Erythroblast (primary cell): ENCODE measurements around the gene ACBD5.
A peak's percentile ranks its signal among the peaks of the same experiment; 100 is the strongest.
"Not testable (repeated sequence)": the region's sequence is repeated elsewhere in the genome, so short reads cannot be mapped to it uniquely, and the experiment has no call there.

Experiments used
- DNase-seq, 2 experiments: peaks; one replicate each; lab custom pipeline; 2025; lab: John Stamatoyannopoulos, UW
- GATA1 ChIP-seq: IDR thresholded peaks from 2 replicates; pipeline ENCODE4 v1.6.1; 2011; ENCODE audit warnings: low read depth, mild to moderate bottlenecking, control low read depth, low read length, moderate library complexity
- POLR2A ChIP-seq: IDR thresholded peaks from 2 replicates; pipeline ENCODE4 v1.6.1; 2011; ENCODE audit warnings: mild to moderate bottlenecking, low read length

ACBD5 gene

DNA sequence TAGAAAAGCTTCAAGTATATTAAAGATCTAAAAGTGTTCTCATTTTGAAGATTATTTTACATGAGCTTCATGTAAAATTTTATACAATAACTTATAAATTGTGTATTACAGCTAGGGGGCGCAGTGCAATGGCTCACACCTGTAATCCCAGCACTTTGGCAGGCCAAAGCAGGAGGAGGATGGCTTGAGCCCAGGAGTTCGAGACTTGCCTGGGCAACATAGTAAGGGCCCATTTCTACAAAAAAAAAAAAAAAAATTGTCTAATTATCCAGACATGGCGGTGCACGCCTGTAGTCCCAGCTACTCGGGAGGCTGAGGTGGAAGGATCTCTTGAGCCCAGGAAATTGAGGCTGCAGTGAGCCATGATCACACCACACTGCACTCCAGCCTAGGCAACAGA, 16.6 kb downstream of the ACBD5 start:
- TF ChIP-seq POLR2A (no peak), GATA1 (no peak)
- DNase-seq, result peak; percentile 49 to 71

DNA sequence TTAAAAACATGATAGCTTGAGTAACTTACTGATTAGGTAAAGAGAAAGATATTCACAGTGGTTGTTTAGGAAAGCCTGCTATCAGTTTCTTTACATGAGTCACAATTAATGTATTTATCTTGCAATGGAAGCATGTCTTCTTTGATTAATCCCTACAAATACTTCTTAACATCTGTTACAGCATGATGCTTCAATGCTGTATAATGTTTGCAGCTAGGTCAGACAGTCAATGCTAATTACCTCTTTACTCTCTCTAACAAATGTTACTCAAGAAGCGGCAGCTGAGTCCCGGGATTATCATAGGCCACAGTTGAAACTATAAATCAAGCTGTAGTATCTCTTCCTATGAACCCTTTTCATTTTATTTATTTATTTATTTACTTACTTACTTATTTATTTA, 33.2 kb downstream of the ACBD5 start:
- TF ChIP-seq POLR2A (no peak), GATA1 (no peak)
- DNase-seq, result no peak

DNA sequence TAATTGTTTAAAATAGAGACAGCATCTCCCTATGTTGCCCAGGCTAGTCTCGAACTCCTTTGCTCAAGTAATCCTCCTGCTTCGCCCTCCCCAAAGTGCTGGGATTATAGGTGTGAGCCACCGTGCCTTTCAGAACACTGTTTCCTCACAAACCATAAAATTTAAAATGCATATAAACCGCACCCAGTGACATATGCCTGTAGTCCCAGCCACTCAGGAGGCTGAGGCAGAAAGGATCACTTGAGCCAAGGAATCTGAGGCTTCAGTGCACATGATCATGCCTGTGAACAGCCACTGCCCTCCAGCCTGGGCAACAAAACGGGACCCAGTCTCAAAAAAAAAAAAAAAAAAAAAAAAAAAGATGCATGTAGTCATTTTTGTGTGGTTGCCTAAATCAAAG, 36.8 kb downstream of the ACBD5 start:
- DNase-seq, result no peak
- TF ChIP-seq GATA1, result no peak
- TF ChIP-seq POLR2A, result no peak

DNA sequence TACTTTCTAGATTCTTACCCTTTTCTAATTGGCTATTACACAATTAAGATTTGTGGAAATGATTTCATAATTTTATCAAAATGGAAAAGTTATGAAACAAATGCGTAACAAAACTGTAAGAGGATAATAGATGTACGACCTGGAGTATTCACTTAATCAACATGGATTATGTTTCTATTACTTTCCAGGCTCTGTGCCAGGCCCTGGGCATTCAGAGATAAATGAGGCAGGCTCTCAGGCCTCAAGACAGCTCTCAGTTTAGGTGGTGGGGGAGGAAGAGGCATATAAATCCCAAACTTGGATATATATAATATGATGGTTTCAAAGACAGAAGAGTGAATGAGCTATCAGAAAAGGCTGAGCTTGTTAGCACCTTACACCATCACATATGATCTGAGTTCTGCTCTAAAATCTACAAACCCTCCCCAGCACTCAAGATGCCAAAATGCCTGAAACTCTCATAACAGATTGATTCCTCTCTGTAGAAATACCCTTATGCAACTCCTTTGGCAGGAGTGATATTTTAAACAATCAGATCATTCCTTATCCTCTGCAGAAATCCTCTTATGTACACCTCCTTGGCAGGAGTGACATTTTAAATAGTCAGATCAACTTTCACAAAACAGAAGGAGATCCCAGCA, 42.5 kb downstream of the ACBD5 start:
- no peak for DNase-seq

DNA sequence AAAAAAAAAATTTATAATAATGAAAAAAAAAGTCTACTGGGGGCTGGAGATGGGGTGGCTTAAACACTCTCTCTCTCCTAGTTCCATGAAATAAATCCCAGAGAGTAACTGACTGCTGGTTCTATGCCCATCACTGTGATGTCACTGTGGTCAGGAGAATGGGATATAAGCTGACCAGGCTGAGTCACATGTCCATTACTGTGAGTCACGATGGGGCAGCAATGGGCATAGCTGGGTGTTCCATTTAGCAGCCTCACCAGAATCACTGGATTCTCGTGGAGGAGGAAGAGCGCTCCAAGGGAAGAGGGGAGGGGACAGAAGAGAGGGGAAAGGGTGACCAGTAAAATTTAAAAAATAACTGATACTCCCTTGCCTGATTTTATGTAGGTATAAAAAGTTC, 48.3 kb downstream of the ACBD5 start:
- no peak for DNase-seq
- no peak for TF ChIP-seq GATA1
- no peak for TF ChIP-seq POLR2A

More for the DNA sequence above, 42.5 kb downstream of the ACBD5 start:
- TF ChIP-seq POLR2A, result no peak
- no peak for TF ChIP-seq GATA1

DNA sequence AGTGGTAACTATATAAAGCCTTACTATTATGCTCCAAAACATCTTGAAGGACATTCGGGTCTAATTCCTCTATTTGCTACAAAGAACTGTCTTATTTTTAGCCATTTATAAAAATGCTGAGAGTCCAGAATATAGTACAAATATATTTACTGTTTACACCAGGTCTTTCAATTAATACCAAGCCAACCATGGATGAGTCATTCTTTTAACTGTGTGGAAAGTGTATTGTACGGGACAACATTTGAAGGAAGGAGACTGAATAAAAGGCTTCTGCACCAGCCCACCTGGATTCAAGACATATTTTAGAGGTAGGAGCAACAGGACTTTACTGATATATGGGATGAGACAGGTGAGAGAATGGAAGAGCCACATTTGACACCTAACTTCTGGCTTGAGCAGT, 50.1 kb downstream of the ACBD5 start:
- TF ChIP-seq POLR2A, result no peak
- no peak for TF ChIP-seq GATA1

DNA sequence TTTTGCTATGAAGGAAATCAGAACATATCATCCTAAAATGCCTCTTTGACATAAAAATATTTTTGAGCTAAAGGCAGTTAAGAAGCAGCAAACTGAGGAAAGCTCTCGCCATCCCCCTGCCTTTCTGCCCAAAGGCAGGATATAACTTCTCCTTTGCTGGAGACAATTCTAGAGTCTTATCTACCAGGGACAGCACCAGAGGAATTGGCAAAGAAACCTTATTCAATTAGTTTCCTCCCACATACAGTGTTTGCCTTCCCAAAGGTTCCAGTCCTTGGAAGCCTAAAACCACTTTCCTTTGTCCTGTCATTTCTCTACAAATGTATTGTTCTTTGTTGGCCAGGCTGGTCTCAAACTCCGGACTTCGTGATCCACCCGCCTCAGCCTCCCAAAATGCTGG, 51.7 kb downstream of the ACBD5 start:
- TF ChIP-seq GATA1 (no peak), POLR2A (no peak)
- no peak for DNase-seq

More for the DNA sequence above, 50.1 kb downstream of the ACBD5 start:
- DNase-seq, result no peak

DNA sequence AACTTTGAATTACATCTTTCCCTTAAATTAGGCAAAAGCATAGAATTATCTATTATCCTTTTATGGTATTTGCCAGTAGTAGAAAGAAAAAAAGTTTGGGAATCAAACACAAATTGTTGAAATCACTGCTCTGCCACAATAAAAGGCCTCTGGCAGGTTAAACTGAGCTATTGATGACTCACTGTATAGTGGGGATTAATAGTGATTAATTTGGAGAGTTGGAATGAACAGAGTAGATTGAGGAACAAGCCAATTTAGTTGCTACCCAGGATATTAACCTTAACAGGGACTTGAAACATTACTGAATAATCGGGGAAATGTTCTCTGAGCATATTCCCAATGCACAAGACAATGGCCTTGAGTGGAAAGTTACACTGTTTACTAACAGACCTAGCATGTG, 52.3 kb downstream of the ACBD5 start:
- DNase-seq, result no peak

DNA sequence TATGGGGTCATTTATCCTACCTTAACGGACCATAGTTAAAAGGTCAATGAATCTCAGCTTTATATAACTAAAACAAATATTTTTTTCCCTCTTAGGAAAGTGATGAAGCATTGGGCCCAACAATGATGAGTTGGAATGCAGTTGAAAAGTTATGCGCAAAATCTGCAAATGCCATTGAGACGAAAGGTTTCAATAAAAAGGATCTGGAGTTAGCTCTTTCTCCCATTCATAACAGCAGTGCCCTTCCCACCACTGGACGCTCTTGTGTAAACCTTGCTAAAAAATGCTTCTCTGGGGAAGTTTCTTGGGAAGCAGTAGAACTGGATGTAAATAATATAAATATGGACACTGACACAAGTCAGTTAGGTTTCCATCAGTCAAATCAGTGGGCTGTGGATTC, 70.7 kb downstream of the ACBD5 start:
- no peak for DNase-seq
- TF ChIP-seq POLR2A, result no peak
- TF ChIP-seq GATA1, result no peak

More for the DNA sequence above, 52.3 kb downstream of the ACBD5 start:
- TF ChIP-seq GATA1 (no peak), POLR2A (no peak)

DNA sequence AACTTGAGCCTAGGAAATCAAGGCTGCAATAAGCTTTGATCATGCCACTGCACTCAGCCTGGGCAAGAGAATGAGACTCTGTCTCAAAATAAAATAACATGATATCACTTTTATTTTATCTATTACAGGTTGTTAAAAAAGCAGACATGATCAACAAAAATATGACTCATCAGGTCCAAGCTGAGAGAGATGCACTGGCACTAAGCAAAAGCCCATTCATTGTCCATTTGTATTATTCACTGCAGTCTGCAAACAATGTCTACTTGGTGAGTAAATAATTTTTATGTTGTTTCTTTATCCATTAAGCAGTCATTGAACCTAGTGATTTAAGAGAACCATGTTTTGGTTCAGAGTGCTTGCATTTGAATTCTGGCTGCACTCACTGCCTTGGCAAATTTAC, 82.2 kb downstream of the ACBD5 start:
- DNase-seq, result no peak
- TF ChIP-seq GATA1 (no peak), POLR2A (no peak)

DNA sequence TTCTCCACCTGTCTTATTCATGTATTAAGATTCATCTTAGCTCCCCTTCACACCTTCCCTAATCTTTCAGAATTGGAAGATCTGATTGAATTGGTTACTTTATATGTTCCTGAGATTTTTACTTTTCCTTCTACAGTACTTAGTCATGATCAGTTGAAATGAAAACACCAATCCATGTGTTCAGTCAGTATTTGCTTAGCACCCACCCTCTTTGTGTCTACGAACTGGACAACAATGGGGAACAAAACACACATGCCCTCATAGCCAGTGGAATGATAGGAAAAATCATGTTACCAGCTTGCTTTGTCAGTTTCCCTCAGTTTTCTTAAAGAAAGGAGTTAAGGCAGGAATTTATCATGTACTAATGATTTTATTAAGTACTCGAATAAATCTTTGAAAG, 83.4 kb downstream of the ACBD5 start:
- no peak for TF ChIP-seq POLR2A
- TF ChIP-seq GATA1, result no peak
- no peak for DNase-seq

DNA sequence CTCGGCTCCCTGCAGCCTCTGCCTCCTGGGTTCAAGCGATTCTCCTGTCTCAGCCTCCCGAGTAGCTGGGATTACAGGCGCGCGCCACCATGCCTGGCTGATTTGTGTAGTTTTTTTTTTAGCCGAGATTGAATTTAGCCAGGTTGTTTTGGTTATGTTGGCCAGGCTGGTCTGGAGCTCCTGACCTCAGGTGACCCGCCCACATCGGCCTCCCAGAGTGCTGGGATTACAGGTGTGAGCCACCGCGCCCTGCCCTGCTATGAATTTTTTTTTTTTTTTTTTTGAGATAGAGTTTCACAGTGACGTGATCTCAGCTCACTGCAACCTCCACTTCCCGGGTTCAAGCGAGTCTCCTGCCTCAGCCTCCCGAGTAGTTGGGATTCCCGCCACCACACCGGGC, 84.0 kb downstream of the ACBD5 start:
- not testable (repeated sequence) for DNase-seq

DNA sequence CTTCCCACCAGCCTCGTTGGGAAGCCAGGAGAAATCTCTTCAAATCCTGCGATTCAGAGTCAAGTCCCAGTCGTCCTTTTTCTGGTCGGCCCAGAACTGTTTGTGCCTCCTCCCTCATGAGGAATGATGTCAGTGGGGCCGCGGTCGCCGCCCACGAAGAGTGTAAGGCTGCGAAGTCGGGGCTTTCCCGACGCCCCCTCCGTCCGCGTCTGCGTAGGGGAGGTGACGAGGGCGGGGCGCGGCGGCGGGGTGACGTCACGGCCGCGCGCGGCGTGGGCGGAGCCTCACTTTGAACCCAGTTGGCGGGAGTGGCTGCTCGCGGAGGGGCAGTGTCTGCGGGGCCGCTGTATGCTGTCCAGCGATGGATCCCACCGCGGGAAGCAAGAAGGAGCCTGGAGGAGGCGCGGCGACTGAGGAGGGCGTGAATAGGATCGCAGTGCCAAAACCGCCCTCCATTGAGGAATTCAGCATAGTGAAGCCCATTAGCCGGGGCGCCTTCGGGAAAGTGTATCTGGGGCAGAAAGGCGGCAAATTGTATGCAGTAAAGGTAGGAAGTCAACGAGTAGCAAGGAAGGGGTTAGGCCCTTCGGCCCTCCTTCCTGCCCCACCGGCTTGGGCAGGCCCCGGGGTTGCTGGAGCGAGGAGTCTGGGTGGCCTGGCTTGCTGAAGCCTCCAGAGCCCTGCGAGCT, 85.4 kb downstream of the ACBD5 start, which contains the start of gene MASTL:
MASTL (plus strand) TSS at position 287 of the 689 bp plus-strand sequence; CDS start at position 362, 75 bp downstream.
- TF ChIP-seq GATA1, result no peak
- peak; percentile 93 for TF ChIP-seq POLR2A
- peak; percentile 96 to 98 for DNase-seq

DNA sequence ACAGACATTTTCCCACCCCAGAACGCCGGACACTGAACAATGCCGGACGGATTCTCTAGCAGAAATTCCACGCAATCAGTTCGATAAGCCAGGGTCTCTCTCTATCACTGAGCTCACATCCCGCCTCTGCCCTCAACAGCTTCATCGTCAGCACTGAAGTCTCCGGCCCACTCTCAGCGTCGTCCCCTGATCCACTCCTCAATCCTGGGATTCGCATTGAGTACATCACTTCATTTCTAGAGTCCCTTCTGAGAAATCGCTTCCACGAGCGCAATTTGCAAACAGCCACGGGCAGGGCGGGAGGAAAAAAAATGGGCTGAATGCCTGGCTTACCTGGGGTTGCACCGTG, 86.8 kb downstream of the ACBD5 start:
- TF ChIP-seq POLR2A (no peak), GATA1 (no peak)
- peak in 1 of 2 experiments; percentile 73 for DNase-seq

DNA sequence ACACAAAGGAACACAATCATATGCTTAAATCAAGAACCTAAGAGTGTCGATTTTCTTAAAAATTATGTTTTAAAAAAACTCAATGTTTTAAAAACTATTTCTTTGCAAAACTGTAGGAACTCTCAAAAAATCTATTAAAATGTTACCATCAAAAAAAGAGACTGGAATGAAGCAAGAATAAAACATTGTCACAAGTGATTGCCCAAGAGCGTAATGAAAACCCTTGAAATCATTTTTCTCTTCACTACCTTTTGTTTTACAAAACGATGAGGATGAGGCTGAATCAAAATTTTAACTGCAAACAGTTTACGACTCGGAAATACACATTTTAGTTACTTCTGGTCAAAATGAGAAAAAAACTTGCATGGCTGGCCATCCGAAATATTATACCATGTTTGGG, 87.3 kb downstream of the ACBD5 start:
- no peak for TF ChIP-seq GATA1
- no peak for TF ChIP-seq POLR2A
- peak in 1 of 2 experiments; percentile 55 for DNase-seq
